ENCODE data around the gene KCNAB1.

- no peak for TF ChIP-seq EZH2 (IDR thresholded peaks at IDR 0.05; ENCODE audit: borderline replicate concordance, low read length)
- TF ChIP-seq CTCF (conservative IDR thresholded peaks at IDR 0.05 in 1 of 2, IDR thresholded peaks at IDR 0.05 in 1 of 2; ENCODE audit: extremely low read depth in 1 of 2, insufficient read depth in 1 of 2, low read depth in 1 of 2, low read length in 2 of 2): no peak
These were observed 26.0 kb upstream of the KCNAB1 start for GRCh38 chr3:156094391-156094790.
